A673 (cell line): ENCODE data around the gene STK10. TPM values are rescaled to one million over a fixed set of nuclear protein-coding genes. Genes with fewer than 3 reads are reported as not detected.

ENCODE experiments used
- BruUV-seq: library from RNA; stranded (reverse); fragments of 400-500 nt; replicated peaks from 2 replicates; lab custom pipeline; 2021; lab: Mats Ljungman, UMichigan
- CTCF ChIA-PET: fragments of 300-600 bp; sonication (Branson Sonifier 250); formaldehyde crosslinking; loops from one replicate; lab custom pipeline; 2022; ENCODE audit warnings: antibody characterized with exemption; lab: Charles Lee
- POLR2A ChIA-PET: fragments of 300-600 bp; sonication (Branson Sonifier 250); formaldehyde crosslinking; loops from one replicate; lab custom pipeline; 2022; ENCODE audit warnings: antibody characterized with exemption; ENCODE audit not compliant: low non-redundant PET; lab: Charles Lee
- DNase-seq: peaks from one replicate; pipeline ENCODE4 v3.0.0-alpha.2; 2015; ENCODE audit warnings: low spot score
- H3K27ac ChIP-seq: fragments of 200-600 bp; sonication (generic); 2 replicates; pipeline ENCODE4 v1.5.1; 2016; ENCODE audit warnings: mixed run types, low read depth, mild to moderate bottlenecking, mixed read lengths, antibody characterized with exemption, low read length; ENCODE audit not compliant: poor library complexity, severe bottlenecking
- H3K27me3 ChIP-seq: fragments of 200-600 bp; sonication (generic); replicated peaks from 2 replicates; pipeline ENCODE4 v1.6.1; 2017; ENCODE audit warnings: mixed run types, low read depth, mild to moderate bottlenecking, mixed read lengths, antibody characterized with exemption, low read length; ENCODE audit not compliant: insufficient read depth, poor library complexity
- H3K36me3 ChIP-seq: fragments of 200-600 bp; sonication (generic); 2 replicates; pipeline ENCODE4 v1.6.1; 2016; ENCODE audit warnings: mixed run types, mild to moderate bottlenecking, mixed read lengths, antibody characterized with exemption, low read length; ENCODE audit not compliant: insufficient read depth, poor library complexity, severe bottlenecking
- H3K4me1 ChIP-seq: fragments of 200-600 bp; sonication (generic); 2 replicates; pipeline ENCODE4 v1.6.1; 2017; ENCODE audit warnings: mixed run types, mild to moderate bottlenecking, mixed read lengths, antibody characterized with exemption, low read length; ENCODE audit not compliant: insufficient read depth, poor library complexity, severe bottlenecking
- H3K4me3 ChIP-seq: fragments of 200-600 bp; sonication (generic); 2 replicates; pipeline ENCODE4 v1.5.1; 2016; ENCODE audit warnings: low read depth, mixed run types, mild to moderate bottlenecking, mixed read lengths, low read length; ENCODE audit not compliant: poor library complexity, severe bottlenecking
- H3K9me3 ChIP-seq: fragments of 200-600 bp; sonication (generic); 2 replicates; pipeline ENCODE4 v1.6.1; 2016; ENCODE audit warnings: mixed run types, low read depth, mild to moderate bottlenecking, mixed read lengths, antibody characterized with exemption, low read length; ENCODE audit not compliant: poor library complexity, severe bottlenecking
- CTCF ChIP-seq: fragments of 300-800, 200-600 bp; sonication (generic); conservative IDR thresholded peaks from 2 replicates; pipeline ENCODE4 v1.5.1; 2017; ENCODE audit warnings: low read depth, mild to moderate bottlenecking, antibody characterized with exemption, low read length, moderate library complexity, mixed read lengths
- EZH2 ChIP-seq: fragments of 200-600 bp; sonication (generic); IDR thresholded peaks from 2 replicates; pipeline ENCODE4 v1.6.1; 2017; ENCODE audit warnings: borderline replicate concordance, low read depth, mild to moderate bottlenecking, mixed read lengths, antibody characterized with exemption, low read length; ENCODE audit not compliant: poor library complexity, severe bottlenecking
- intact Hi-C: fragments of 100-400 bp; cut with micrococcal nuclease; formaldehyde crosslinking; loops from one replicate; pipeline ENCODE4 v1.10.0; 2022; ENCODE audit not compliant: unreplicated experiment
- total RNA-seq: library from RNA; stranded (reverse); gene quantifications from 2 replicates; pipeline ENCODE4 v1.2.3, GENCODE V29; 2021

Gene STK10
- total RNA-seq, 1 experiment from 2014 or later: 3.8 TPM

GRCh38 chr5:172133359-172134029 is 54.5 kb downstream of the STK10 start:
- ChIA-PET POLR2A (no interaction called here), CTCF (no interaction called here)
- Histone ChIP-seq H3K27me3 (no peaks in the 10 kb centered on the region), H3K4me3 (no peak overlapping the region), H3K4me1 (no peaks in the 10 kb centered on the region), H3K9me3 (no peaks in the 10 kb centered on the region), H3K36me3 (no peaks in the 10 kb centered on the region), H3K27ac (no peak overlapping the region)
- intact Hi-C loops: no loop called here
- TF ChIP-seq EZH2 (no peak), CTCF (no peak)
- DNase-seq: no peak
- no TSS peak for BruUV-seq

- no TSS peak for BruUV-seq
- ChIA-PET CTCF (no interaction called here), POLR2A (interaction anchor here (0.7 kb wide), 1 partner anchor 382 kb away, joined by 4 read pairs; no protein-coding TSS in a partner anchor)
- TF ChIP-seq CTCF (no peak), EZH2 (no peak)
- no peaks in the 10 kb centered on the region for H3K36me3 ChIP-seq
- no peaks in the 10 kb centered on the region for H3K27me3 ChIP-seq
- no peaks in the 10 kb centered on the region for H3K9me3 ChIP-seq
- H3K4me1 ChIP-seq: no peaks in the 10 kb centered on the region
- H3K27ac ChIP-seq: no peak overlapping the region
- intact Hi-C loops: no loop called here
- no peak for DNase-seq
- H3K4me3 ChIP-seq: no peak overlapping the region
Measured at GRCh38 chr5:172131690-172132089, 56.3 kb downstream of the STK10 start.

DNA sequence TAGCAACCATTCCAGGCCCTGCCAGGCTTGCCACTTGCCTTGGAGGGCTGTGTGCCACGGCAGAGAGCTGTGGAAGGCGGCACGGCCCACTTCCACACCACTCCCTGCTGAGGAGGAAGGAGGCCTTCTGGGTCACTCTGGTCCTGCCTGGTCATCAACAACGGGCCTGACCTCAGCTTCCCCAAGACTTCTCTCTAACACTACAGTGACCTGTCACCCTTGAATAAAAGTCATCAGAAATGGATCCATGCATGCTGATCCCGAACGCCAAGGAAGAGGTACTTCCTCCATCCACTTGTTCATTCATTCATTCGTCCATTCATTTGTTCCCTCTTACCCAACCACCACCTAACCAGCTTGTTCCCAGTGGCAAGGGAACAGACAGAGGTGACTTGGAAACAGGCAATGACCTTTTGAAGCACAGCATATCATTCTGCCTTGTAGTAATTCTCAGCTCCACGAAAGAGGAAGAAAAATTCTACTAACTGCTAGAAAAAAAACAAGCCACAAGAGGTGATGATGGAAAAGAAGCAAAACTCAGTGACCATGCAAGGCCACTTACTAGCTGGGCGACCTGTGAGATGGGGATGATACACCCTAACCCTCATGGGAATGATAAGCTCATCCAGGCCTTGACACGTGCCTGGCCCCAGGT is 58.6 kb downstream of the STK10 start:
- Histone ChIP-seq H3K27me3 (no peaks in the 10 kb centered on the region), H3K36me3 (no peaks in the 10 kb centered on the region), H3K9me3 (no peaks in the 10 kb centered on the region), H3K4me3 (no peak overlapping the region), H3K27ac (no peak overlapping the region), H3K4me1 (no peaks in the 10 kb centered on the region)
- TF ChIP-seq CTCF (no peak), EZH2 (no peak)
- ChIA-PET CTCF (no interaction called here), POLR2A (no interaction called here)
- intact Hi-C loops: no loop called here
- DNase-seq: no peak
- BruUV-seq: no TSS peak
